GM18909 (cell line): ENCODE results near the gene GRIN2A.
"Not testable (repeated sequence)": the region's sequence is repeated elsewhere in the genome, so short reads cannot be mapped to it uniquely, and the experiment has no call there.

Experiments used
- ATAC-seq: cut with Tn5 transposase; IDR thresholded peaks from one replicate; pipeline ENCODE4 v1.9.1; 2021; ENCODE audit warnings: mild to moderate bottlenecking; ENCODE audit not compliant: unreplicated experiment, poor library complexity

The GRIN2A gene

GRCh38 chr16:9885876-9886275, 296.4 kb downstream of the GRIN2A start:
- no peak for ATAC-seq

DNA sequence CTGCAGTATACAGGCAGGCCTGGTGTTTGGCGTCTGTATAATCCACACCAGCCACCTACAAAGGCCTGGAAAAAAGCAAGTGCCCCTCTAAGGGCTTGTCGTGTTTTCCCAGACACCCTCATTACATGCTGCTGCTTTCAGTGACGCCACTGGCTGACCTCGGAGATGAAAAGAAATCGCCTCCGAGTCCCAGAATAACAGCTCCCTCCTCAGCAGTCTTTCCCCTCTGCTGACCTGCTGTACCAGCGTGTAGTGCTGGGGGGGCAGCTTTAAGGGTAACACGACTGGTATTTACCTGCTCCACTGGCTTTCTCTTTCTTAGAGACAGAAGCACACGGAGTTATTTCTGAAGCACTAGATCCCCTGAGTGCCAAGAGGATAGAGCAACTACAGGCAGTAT, 296.8 kb downstream of the GRIN2A start:
- no peak for ATAC-seq

GRCh38 chr16:9875981-9876380, 306.2 kb downstream of the GRIN2A start:
- ATAC-seq: not testable (repeated sequence)

DNA sequence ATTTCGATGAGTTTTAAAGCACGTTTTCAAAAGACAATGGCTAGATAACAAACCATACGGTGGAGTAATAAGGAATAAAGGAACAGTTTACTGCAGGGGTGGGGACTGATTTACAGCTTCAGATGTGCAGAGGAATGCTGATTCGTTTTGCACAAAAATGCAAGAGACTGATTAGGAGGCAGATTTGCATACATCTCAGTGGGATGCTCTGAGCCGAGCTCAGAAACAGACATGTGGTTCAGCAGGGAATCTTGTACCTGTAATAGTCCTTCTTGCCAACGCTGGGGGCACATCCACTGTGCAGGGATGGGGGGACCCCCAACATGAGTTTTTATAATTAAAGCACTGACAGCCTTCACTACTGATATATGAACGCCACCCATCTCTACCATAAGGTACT, 308.0 kb downstream of the GRIN2A start:
- ATAC-seq: no peak

GRCh38 chr16:9870962-9871361, 311.3 kb downstream of the GRIN2A start:
- no peak for ATAC-seq

- no peak for ATAC-seq
These were observed 312.5 kb downstream of the GRIN2A start for GRCh38 chr16:9869776-9870175.

- ATAC-seq: no peak
These were observed 313.6 kb downstream of the GRIN2A start for GRCh38 chr16:9868606-9869149.

- no peak for ATAC-seq
These were observed 315.1 kb downstream of the GRIN2A start for GRCh38 chr16:9867176-9867575.

- no peak for ATAC-seq
These were observed 317.8 kb downstream of the GRIN2A start for GRCh38 chr16:9864461-9864860.

GRCh38 chr16:9862327-9862726, 319.9 kb downstream of the GRIN2A start:
- no peak for ATAC-seq

- no peak for ATAC-seq
These were observed 321.4 kb downstream of the GRIN2A start for GRCh38 chr16:9860876-9861275.

- no peak for ATAC-seq
These were observed 322.4 kb downstream of the GRIN2A start for GRCh38 chr16:9859701-9860327.

- no peak for ATAC-seq
These were observed 327.6 kb downstream of the GRIN2A start for GRCh38 chr16:9854675-9855074.

GRCh38 chr16:9852003-9852402, 330.2 kb downstream of the GRIN2A start:
- no peak for ATAC-seq

DNA sequence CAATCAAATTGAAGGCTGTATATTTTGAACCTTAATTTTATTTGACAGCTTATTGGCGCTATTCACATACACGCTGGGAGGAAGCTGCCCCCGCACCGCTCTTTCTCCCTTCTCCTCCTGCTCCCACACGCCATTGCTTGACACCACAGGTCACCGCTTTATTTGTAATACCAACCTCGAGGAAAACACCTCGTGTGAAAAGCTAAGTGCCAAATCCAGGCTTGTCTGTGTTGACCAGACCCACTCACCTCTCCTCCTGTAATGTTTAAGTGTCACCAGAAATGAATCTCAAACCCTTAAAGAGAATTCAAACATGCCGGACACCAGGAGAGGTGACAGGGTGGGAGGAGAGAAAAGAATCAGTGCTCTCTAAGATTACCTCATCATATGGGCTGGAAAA, 331.4 kb downstream of the GRIN2A start:
- no peak for ATAC-seq

DNA sequence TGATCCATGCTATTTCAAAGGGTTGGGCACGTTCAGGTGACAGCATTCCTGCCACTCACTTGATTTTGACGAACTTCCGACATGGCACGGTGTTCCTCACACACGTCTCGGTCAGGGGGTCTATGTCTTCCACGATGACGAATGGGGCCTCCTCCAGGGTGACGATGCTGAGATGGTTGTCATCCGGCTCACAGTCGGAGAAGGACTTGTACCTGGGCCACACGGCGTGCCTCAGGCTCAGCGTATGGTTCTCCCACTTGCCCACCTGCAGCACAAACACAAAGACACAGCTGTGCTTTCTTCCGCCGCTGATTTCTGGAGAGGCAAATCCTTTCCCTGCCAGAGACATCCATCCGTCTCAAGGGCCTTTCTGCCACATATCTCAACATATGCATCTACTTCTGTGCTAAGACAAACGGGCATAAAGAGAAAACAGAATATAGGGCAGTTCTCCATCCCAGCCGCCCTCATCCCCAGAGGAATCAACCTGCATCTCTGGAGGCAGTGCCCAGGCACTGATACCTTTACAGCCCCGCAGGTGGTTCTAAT, 332.5 kb downstream of the GRIN2A start:
- ATAC-seq: no peak

- no peak for ATAC-seq
These were observed 335.1 kb downstream of the GRIN2A start for GRCh38 chr16:9847146-9847545.

DNA sequence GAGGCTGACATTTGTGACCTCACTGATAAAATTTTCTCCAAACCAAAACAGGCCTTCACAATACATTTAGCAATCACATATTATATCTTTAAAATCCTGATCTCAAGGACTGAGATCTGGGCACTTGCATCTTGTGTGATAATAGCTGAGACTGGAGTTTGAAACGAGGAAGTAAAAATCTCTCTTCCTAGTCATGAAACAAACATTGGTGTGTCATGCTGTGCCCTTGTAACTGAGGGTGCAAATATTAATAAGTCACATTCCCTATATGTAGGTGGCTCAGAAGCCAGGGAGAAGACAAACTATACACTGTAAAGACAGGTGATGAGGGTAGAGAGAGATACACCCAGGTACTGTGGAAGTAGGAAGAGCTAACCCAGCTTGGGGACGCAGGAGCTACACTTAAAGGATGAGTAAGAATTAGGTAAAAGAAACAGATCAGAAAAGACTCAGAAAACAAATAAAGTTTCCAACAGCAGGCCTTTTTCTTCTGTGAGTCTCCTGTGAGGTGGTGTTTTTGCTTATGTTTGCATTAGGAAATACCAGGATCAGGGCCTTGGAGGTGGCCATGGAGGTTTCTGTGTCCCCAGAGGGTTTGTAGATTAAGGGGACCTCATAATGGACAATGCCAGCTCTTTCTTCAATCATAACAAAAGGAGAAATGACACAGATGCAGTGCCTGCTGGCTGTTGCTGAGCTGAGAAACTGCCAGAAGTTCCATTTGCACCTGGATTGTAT, 335.7 kb downstream of the GRIN2A start:
- no peak for ATAC-seq

- no peak for ATAC-seq
These were observed 336.4 kb downstream of the GRIN2A start for GRCh38 chr16:9845661-9846361.

DNA sequence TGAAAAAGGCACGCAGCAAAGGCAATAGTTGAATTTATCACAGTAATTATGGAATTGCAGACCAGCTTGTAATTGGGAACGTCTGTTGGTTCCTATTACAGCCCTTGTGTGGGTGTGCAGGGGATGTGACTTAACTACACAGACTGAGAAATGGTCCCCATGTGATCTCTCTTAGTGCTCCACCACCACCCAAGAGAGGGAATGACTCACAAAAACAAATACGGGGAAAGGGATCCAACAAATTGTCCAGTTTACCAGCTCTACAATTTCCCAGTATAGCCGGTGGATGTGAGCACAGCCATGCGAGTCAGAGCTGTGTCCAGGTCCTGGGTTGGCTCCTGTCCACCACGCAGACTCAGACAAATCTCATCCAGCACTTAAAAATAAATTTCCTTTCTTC, 337.9 kb downstream of the GRIN2A start:
- ATAC-seq: no peak

GRCh38 chr16:9843424-9844018, 338.7 kb downstream of the GRIN2A start:
- no peak for ATAC-seq
